A673 (cell line): ENCODE data around the gene ARL6IP1. TPM values are rescaled to one million over a fixed set of nuclear protein-coding genes. Genes with fewer than 3 reads are reported as not detected.

Experiments
- BruUV-seq: library from RNA; stranded (reverse); fragments of 400-500 nt; replicated peaks from 2 replicates; lab custom pipeline; 2021; lab: Mats Ljungman, UMichigan
- CTCF ChIA-PET: fragments of 300-600 bp; sonication (Branson Sonifier 250); formaldehyde crosslinking; loops from one replicate; lab custom pipeline; 2022; ENCODE audit warnings: antibody characterized with exemption; lab: Charles Lee
- POLR2A ChIA-PET: fragments of 300-600 bp; sonication (Branson Sonifier 250); formaldehyde crosslinking; loops from one replicate; lab custom pipeline; 2022; ENCODE audit warnings: antibody characterized with exemption; ENCODE audit not compliant: low non-redundant PET; lab: Charles Lee
- DNase-seq: peaks from one replicate; pipeline ENCODE4 v3.0.0-alpha.2; 2015; ENCODE audit warnings: low spot score
- H3K27ac ChIP-seq: fragments of 200-600 bp; sonication (generic); 2 replicates; pipeline ENCODE4 v1.5.1; 2016; ENCODE audit warnings: mixed run types, low read depth, mild to moderate bottlenecking, mixed read lengths, antibody characterized with exemption, low read length; ENCODE audit not compliant: poor library complexity, severe bottlenecking
- H3K27me3 ChIP-seq: fragments of 200-600 bp; sonication (generic); replicated peaks from 2 replicates; pipeline ENCODE4 v1.6.1; 2017; ENCODE audit warnings: mixed run types, low read depth, mild to moderate bottlenecking, mixed read lengths, antibody characterized with exemption, low read length; ENCODE audit not compliant: insufficient read depth, poor library complexity
- H3K36me3 ChIP-seq: fragments of 200-600 bp; sonication (generic); 2 replicates; pipeline ENCODE4 v1.6.1; 2016; ENCODE audit warnings: mixed run types, mild to moderate bottlenecking, mixed read lengths, antibody characterized with exemption, low read length; ENCODE audit not compliant: insufficient read depth, poor library complexity, severe bottlenecking
- H3K4me1 ChIP-seq: fragments of 200-600 bp; sonication (generic); 2 replicates; pipeline ENCODE4 v1.6.1; 2017; ENCODE audit warnings: mixed run types, mild to moderate bottlenecking, mixed read lengths, antibody characterized with exemption, low read length; ENCODE audit not compliant: insufficient read depth, poor library complexity, severe bottlenecking
- H3K4me3 ChIP-seq: fragments of 200-600 bp; sonication (generic); 2 replicates; pipeline ENCODE4 v1.5.1; 2016; ENCODE audit warnings: low read depth, mixed run types, mild to moderate bottlenecking, mixed read lengths, low read length; ENCODE audit not compliant: poor library complexity, severe bottlenecking
- H3K9me3 ChIP-seq: fragments of 200-600 bp; sonication (generic); 2 replicates; pipeline ENCODE4 v1.6.1; 2016; ENCODE audit warnings: mixed run types, low read depth, mild to moderate bottlenecking, mixed read lengths, antibody characterized with exemption, low read length; ENCODE audit not compliant: poor library complexity, severe bottlenecking
- EZH2 ChIP-seq: fragments of 200-600 bp; sonication (generic); IDR thresholded peaks from 2 replicates; pipeline ENCODE4 v1.6.1; 2017; ENCODE audit warnings: borderline replicate concordance, low read depth, mild to moderate bottlenecking, mixed read lengths, antibody characterized with exemption, low read length; ENCODE audit not compliant: poor library complexity, severe bottlenecking
- intact Hi-C: fragments of 100-400 bp; cut with micrococcal nuclease; formaldehyde crosslinking; loops from one replicate; pipeline ENCODE4 v1.10.0; 2022; ENCODE audit not compliant: unreplicated experiment
- total RNA-seq: library from RNA; stranded (reverse); gene quantifications from 2 replicates; pipeline ENCODE4 v1.2.3, GENCODE V29; 2021
- TF ChIP-seq, protein P1 (sequence below): fragments of 300-800, 200-600 bp; sonication (generic); conservative IDR thresholded peaks from 2 replicates; pipeline ENCODE4 v1.5.1; 2017; ENCODE audit warnings: low read depth, mild to moderate bottlenecking, antibody characterized with exemption, low read length, moderate library complexity, mixed read lengths

The ARL6IP1 gene
- total RNA-seq, 1 experiment from 2014 or later = 223 TPM

DNA sequence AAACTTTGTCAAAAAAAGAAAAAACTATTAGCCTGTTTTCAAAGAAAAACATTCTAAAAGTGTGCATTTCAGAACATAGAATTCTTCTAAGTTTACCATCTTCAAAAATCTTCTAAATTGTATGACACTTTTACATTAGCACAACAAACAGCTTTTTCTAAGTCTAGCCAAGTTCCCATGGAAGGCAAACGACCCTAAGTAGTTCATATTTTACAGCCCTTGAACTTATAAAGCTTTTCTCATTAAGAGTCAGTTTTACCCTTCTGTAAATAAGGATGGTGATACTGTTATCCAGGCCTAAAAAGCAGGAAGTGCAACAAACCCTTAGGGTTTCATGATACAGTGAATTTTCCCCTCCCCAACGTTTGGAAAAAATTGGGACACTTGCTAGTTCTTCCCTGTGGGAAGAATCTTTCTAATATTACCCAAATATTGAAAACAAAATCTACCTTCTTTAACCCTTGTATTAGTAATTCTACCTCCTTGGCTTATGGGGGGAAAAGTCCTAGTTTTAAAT is 4.0 kb upstream of the ARL6IP1 start:
- no peaks in the 10 kb centered on the region for H3K9me3 ChIP-seq
- no TSS peak for BruUV-seq
- intact Hi-C loops = loop anchor here (10.0 kb wide), 1 partner anchor 269 kb away; no protein-coding TSS in a partner anchor
- no peaks in the 10 kb centered on the region for H3K27me3 ChIP-seq
- ChIA-PET CTCF (no interaction called here), POLR2A (interaction anchor here (0.6 kb wide), 1 partner anchor 152 kb away, joined by 5 read pairs; no protein-coding TSS in a partner anchor)
- no peak overlapping the region for H3K4me3 ChIP-seq
- H3K27ac ChIP-seq = peak overlapping the region; percentile 80
- no peak for TF ChIP-seq EZH2
- TF ChIP-seq, protein P1, sequence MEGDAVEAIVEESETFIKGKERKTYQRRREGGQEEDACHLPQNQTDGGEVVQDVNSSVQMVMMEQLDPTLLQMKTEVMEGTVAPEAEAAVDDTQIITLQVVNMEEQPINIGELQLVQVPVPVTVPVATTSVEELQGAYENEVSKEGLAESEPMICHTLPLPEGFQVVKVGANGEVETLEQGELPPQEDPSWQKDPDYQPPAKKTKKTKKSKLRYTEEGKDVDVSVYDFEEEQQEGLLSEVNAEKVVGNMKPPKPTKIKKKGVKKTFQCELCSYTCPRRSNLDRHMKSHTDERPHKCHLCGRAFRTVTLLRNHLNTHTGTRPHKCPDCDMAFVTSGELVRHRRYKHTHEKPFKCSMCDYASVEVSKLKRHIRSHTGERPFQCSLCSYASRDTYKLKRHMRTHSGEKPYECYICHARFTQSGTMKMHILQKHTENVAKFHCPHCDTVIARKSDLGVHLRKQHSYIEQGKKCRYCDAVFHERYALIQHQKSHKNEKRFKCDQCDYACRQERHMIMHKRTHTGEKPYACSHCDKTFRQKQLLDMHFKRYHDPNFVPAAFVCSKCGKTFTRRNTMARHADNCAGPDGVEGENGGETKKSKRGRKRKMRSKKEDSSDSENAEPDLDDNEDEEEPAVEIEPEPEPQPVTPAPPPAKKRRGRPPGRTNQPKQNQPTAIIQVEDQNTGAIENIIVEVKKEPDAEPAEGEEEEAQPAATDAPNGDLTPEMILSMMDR = no peak
- H3K36me3 ChIP-seq = peaks cover 24% of the 10 kb centered on the region
- DNase-seq = no peak
- H3K4me1 ChIP-seq = peaks cover 33% of the 10 kb centered on the region

- POLR2A ChIA-PET = interaction anchor here (0.6 kb wide), 1 partner anchor 153 kb away, joined by 5 read pairs; no protein-coding TSS in a partner anchor
- CTCF ChIA-PET = no interaction called here
- BruUV-seq = no TSS peak
Measured at GRCh38 chr16:18804540-18804939, 3.2 kb upstream of the ARL6IP1 start.

DNA sequence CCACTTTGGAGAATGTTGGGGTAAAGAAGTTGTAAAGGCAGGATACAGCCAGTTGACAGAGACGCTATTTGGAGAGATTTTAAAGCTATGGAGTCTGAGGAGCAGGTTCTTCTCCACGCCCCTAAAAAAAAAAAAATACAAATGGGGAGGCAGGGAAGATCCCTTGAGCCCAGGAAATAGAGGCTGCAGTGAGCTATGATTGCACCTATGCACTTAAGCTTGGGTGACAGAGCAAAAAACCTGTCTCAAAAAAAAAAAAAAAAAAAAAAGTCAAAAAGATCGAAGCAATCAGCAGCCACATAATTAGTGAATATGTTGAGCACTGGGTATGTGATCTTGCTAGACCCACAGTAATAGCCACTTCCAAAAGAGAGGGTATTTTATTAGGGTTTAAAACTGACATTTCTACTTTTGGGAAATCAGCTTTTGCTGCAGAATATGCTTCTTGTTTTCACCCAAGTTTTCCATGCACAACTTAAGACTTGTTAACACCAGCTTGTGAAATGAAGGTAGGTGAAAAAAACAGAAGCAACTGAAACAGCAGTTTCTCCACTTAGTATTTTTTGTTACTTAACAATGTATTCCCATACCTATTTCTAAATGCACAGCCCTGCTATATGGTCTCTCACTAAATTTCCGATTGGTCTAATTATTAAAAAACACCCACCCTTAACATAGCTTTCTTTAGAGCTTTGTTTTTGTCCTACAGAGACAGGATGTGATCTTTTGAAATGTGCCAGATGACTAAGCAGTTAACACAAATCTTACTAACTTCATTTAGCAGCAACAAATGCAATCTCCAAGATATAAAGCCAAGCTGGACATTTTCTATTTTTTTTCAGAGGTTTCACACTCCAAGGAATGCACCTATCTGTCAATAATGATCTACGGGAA is 2.5 kb upstream of the ARL6IP1 start:
- Histone ChIP-seq H3K27ac (peak overlapping the region; percentile 80), H3K4me3 (peak overlapping the region; percentile 20), H3K9me3 (no peaks in the 10 kb centered on the region), H3K4me1 (peaks cover 33% of the 10 kb centered on the region), H3K36me3 (peaks cover 15% of the 10 kb centered on the region), H3K27me3 (no peaks in the 10 kb centered on the region)
- no TSS peak for BruUV-seq
- intact Hi-C loops = loop anchor here (10.0 kb wide), 1 partner anchor 271 kb away; no protein-coding TSS in a partner anchor
- no peak for TF ChIP-seq EZH2
- TF ChIP-seq, protein P1 = no peak
- ChIA-PET CTCF (interaction anchor here (0.6 kb wide), 1 partner anchor 14 kb away, joined by 3 read pairs; the partner anchor contains the start of gene RPS15A), POLR2A (interaction anchor here (0.9 kb wide), 1 partner anchor 14 kb away, joined by 4 read pairs; the partner anchor contains the start of gene RPS15A)
- DNase-seq = peak; percentile 50

More at GRCh38 chr16:18804540-18804939, 3.2 kb upstream of the ARL6IP1 start:
- peak overlapping the region; percentile 80 for H3K27ac ChIP-seq
- TF ChIP-seq EZH2 = no peak
- TF ChIP-seq, protein P1 = no peak
- DNase-seq = peak; percentile 55
- intact Hi-C loops = loop anchor here (10.0 kb wide), 1 partner anchor 270 kb away; no protein-coding TSS in a partner anchor
- no peaks in the 10 kb centered on the region for H3K9me3 ChIP-seq
- H3K27me3 ChIP-seq = no peaks in the 10 kb centered on the region
- peak overlapping the region; percentile 20 for H3K4me3 ChIP-seq
- H3K36me3 ChIP-seq = peaks cover 17% of the 10 kb centered on the region
- H3K4me1 ChIP-seq = peaks cover 33% of the 10 kb centered on the region
